ENCODE data around the gene UGT1A8. TPM values are rescaled to one million over a fixed set of nuclear protein-coding genes. Genes with fewer than 3 reads are reported as not detected.

UGT1A8 gene
- total and polyA plus RNA-seq, 9 of the 15 experiments (the other 6 are each of a cell fraction or from before 2014, with no cell fraction given) = 0.04 TPM; not detected in 8

DNA sequence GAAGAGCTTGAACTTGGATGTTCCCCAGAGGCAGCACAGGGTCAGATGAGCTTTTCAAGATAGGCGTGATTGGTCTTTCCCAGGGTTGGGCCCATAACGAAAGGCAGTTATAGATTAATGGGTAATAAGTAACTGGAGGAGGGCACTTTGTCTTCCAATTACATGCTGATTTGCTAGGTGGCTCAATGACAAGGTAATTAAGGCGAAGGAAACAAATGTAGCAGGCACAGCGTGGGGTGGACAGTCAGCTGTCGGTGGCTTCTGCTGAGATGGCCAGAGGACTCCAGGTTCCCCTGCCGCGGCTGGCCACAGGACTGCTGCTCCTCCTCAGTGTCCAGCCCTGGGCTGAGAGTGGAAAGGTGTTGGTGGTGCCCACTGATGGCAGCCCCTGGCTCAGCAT lies 101.1 kb downstream of the UGT1A8 start, which contains the start of gene UGT1A4 (continued):
- TF ChIP-seq, protein P1, sequence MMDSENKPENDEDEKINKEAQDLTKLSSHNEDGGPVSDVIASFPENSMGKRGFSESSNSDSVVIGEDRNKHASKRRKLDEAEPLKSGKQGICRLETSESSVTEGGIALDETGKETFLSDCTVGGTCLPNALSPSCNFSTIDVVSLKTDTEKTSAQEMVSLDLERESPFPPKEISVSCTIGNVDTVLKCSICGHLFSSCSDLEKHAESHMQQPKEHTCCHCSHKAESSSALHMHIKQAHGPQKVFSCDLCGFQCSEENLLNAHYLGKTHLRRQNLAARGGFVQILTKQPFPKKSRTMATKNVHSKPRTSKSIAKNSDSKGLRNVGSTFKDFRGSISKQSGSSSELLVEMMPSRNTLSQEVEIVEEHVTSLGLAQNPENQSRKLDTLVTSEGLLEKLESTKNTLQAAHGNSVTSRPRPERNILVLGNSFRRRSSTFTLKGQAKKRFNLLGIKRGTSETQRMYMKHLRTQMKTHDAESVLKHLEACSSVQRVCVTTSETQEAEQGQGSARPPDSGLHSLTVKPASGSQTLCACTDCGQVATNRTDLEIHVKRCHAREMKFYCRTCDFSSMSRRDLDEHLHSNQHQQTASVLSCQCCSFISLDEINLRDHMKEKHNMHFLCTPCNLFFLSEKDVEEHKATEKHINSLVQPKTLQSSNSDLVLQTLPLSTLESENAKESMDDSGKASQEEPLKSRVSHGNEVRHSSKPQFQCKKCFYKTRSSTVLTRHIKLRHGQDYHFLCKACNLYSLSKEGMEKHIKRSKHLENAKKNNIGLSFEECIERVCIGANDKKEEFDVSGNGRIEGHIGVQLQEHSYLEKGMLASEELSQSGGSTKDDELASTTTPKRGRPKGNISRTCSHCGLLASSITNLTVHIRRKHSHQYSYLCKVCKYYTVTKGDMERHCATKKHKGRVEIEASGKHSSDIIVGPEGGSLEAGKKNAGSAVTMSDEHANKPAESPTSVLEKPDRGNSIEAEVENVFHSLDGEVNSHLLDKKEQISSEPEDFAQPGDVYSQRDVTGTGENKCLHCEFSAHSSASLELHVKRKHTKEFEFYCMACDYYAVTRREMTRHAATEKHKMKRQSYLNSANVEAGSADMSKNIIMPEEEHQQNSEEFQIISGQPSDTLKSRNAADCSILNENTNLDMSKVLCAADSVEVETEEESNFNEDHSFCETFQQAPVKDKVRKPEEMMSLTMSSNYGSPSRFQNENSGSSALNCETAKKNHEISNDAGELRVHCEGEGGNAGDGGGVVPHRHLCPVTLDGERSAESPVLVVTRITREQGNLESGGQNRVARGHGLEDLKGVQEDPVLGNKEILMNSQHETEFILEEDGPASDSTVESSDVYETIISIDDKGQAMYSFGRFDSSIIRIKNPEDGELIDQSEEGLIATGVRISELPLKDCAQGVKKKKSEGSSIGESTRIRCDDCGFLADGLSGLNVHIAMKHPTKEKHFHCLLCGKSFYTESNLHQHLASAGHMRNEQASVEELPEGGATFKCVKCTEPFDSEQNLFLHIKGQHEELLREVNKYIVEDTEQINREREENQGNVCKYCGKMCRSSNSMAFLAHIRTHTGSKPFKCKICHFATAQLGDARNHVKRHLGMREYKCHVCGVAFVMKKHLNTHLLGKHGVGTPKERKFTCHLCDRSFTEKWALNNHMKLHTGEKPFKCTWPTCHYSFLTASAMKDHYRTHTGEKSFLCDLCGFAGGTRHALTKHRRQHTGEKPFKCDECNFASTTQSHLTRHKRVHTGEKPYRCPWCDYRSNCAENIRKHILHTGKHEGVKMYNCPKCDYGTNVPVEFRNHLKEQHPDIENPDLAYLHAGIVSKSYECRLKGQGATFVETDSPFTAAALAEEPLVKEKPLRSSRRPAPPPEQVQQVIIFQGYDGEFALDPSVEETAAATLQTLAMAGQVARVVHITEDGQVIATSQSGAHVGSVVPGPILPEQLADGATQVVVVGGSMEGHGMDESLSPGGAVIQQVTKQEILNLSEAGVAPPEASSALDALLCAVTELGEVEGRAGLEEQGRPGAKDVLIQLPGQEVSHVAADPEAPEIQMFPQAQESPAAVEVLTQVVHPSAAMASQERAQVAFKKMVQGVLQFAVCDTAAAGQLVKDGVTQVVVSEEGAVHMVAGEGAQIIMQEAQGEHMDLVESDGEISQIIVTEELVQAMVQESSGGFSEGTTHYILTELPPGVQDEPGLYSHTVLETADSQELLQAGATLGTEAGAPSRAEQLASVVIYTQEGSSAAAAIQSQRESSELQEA (IDR thresholded peaks at IDR 0.05; ENCODE audit: low read depth) = no peak

DNA sequence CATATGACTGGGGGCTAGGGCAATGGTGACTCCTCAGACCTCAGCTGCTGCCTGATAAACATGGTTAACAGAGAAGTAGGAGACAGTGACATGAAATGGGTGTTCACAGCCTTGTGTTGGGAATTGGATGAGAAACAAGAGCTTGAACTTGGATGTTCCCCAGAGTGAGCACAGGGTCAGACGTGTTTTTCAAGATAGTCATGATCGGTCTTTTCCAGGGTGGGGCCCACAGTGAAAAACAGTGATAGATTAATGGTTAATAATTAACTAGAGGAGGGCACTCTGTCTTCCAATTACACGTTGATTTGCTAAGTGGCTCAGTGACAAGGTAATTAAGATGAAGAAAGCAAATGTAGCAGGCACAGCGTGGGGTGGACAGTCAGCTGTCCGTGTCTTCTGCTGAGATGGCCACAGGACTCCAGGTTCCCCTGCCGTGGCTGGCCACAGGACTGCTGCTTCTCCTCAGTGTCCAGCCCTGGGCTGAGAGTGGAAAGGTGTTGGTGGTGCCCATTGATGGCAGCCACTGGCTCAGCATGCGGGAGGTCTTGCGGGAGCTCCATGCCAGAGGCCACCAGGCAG lies 111.4 kb downstream of the UGT1A8 start, which contains the start of gene UGT1A3:
TSS of gene UGT1A3 (plus strand) at position 320 of the 579 bp plus-strand sequence. CDS start at position 405, 85 bp downstream.
- H3K27ac ChIP-seq (ENCODE audit: extremely low read depth, low read depth, low read length) = no peak within 1 kb of the TSS
- ChIA-PET CTCF (ENCODE audit: low intra/inter-chr PET ratio) (no interaction called here), POLR2A (no interaction called here)
- no peak for FAIRE-seq
- H3K9me3 ChIP-seq (replicated peaks; ENCODE audit: control insufficient read depth, insufficient read depth, low read depth, low read length) = no peaks in the 10 kb centered on the region
- TF ChIP-seq RNF2 (IDR thresholded peaks at IDR 0.05) = no peak
- TF ChIP-seq, protein P2, sequence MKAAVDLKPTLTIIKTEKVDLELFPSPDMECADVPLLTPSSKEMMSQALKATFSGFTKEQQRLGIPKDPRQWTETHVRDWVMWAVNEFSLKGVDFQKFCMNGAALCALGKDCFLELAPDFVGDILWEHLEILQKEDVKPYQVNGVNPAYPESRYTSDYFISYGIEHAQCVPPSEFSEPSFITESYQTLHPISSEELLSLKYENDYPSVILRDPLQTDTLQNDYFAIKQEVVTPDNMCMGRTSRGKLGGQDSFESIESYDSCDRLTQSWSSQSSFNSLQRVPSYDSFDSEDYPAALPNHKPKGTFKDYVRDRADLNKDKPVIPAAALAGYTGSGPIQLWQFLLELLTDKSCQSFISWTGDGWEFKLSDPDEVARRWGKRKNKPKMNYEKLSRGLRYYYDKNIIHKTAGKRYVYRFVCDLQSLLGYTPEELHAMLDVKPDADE (conservative IDR thresholded peaks at IDR 0.05; ENCODE audit: control insufficient read depth, low read depth, low read length) = no peak
- BruUV-seq (replicated peaks) = no TSS peak
- ATAC-seq = no peak
- H3K79me2 ChIP-seq (ENCODE audit: control insufficient read depth, insufficient read depth, low read length) = no peaks in the 10 kb centered on the region
- H3K9ac ChIP-seq (ENCODE audit: insufficient read depth in 1 of 2, low read depth in 2 of 2, low read length in 2 of 2) = no peak within 1 kb of the TSS
- no peak within 1 kb of the TSS for H2AFZ ChIP-seq (ENCODE audit: low read depth, low read length)
- no peak for DNase-seq (ENCODE audit: extremely low read depth in 1 of 4, low spot score in 3 of 4)
- no peaks in the 10 kb centered on the region for H3K9me1 ChIP-seq (ENCODE audit: control insufficient read depth, insufficient read depth, low read length)
- H3K4me3 ChIP-seq = no peak within 1 kb of the TSS
- no peaks in the 10 kb centered on the region for H3K36me3 ChIP-seq (ENCODE audit: control insufficient read depth, insufficient read depth, low read length)
- intact Hi-C loops (cut with micrococcal nuclease) = no loop called here
- H3K27me3 ChIP-seq (ENCODE audit: control insufficient read depth in 2 of 2, insufficient read depth in 2 of 2, low read length in 2 of 2) = peaks cover 0 to 7% of the 10 kb centered on the region in 2 experiments; a peak in 1 of 5 replicates
- WGBS (ENCODE audit: insufficient coverage, low coverage, missing lambda C conversion rate) = 0% methylated on average over 7 of the region's 8 CpGs
- in situ Hi-C loops (cut with MboI) = no loop called here
- no peaks in the 10 kb centered on the region for H4K20me1 ChIP-seq (replicated peaks; ENCODE audit: control insufficient read depth, insufficient read depth, low read length)
- no peak within 1 kb of the TSS for H3K4me2 ChIP-seq (ENCODE audit: insufficient read depth, low read length)
- no peaks in the 10 kb centered on the region for H3K4me1 ChIP-seq (replicated peaks in 1 of 2; ENCODE audit: control insufficient read depth in 2 of 2, insufficient read depth in 2 of 2, low read length in 2 of 2)
